Activated CD4-positive, alpha-beta T cell treated with anti-CD3 and anti-CD28 coated beads, Interleukin-2, amount 50 U/mL, for 16 hours (primary cell): ENCODE data around the gene KRTAP10-7.
"Not testable (repeated sequence)": the region's sequence is repeated elsewhere in the genome, so short reads cannot be mapped to it uniquely, and the experiment has no call there.

Experiments
- DNase-seq: peaks from one replicate; pipeline ENCODE4 v3.0.0-alpha.2; 2020

KRTAP10-7 gene

DNA sequence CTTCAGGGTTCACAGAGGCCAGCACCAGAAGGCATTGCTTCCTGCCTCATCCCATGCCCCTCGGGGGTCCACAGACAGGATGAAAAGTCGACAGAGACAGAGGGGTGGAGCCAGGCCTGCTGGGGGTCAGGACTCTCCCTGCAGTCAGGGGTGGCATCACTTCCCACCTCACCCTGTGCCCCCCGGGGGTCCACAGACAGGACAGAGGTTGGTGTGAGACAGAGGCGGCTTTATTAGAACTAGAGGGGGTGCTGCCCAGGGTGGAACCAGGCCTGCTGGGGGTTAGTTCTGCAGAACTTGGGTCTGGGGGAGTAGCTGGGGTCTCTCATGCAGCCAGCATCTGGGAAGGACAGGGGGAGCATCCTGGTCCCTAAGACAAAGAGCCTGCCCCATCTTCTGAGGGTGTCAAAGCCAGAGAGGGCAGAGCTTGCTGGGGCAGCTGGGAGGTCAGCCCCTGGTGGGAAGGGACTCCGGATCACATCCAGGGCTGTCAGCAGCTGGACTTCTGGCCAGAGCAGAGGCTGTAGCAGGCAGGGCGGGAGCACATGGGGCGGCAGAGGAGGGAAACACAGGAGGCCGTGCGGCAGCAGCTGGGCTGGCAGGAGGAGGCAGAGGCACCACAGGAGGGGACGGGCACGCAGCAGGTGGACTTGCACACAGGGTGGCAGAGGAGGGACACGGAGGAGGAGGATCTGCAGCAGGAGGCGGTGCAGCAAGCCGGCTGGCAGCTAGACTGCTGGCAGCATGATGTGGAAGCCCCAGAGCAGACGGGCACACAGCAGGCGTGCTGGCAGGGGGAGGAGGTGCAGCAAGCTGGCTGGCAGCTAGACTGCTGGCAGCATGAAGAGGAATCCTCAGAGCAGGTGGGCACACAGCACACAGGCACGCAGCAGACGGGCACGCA, 9.2 kb upstream of the KRTAP10-7 start:
- not testable (repeated sequence) for DNase-seq

DNA sequence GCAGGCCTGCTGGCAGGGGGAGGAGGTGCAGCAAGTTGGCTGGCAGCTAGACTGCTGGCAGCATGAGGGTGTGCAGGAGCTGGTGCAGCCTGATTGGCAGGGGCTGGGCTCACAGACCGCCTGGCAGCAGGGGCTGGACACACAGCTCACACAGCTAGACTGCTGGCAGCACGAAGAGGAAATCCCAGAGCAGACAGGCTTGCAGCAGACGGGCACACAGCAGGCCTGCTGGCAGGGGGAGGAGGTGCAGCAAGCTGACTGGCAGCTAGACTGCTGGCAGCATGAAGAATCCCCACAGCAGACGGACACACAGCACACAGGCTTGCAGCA, 8.6 kb upstream of the KRTAP10-7 start:
- not testable (repeated sequence) for DNase-seq

DNA sequence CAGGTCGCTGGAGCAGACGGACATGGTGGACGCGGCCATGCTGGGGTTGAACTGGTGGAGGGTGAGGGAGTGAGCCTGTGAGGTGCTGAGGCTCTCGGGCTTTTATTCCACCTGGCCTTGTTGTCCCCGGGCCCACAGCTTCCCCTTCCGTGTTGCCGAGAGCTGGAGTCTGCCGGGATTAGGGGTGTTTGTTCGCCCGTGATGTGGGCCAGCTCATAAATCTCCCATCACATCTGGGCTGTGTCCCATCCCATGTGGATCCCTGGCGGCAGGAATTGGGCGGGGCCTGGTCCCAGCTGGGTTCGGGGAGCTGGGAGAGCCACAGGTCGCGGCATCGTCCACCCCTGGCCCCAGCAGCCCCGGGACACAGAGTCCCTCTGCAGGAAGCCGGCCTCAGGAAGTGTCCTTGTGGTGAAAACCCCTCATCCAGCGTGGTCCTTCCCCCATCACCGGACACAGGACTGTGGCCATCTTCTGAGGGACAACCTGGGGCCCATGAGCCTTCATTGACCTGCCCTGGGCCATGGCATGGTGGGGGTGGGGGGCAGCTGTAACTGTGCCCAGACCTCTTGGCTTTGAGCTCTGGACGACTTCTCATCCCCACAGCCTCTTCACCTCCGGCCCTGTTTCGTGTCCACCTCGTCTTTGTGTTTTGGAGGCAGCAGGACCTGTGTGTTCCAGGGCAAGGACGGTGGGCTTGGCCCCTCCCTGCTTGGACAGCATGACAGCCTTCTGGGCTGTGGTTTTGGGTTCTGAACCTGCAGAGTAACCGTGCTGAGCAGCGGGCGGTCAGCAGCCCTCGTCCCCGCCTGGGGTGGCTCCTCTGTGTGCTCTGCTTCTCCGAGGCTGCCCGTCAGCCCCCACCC, 7.7 kb upstream of the KRTAP10-7 start, which contains the start of gene KRTAP10-6:
TSS of gene KRTAP10-6 (minus strand) at position 60 of the 866 bp plus-strand sequence. CDS start at position 39, 21 bp downstream.
- no peak for DNase-seq

DNA sequence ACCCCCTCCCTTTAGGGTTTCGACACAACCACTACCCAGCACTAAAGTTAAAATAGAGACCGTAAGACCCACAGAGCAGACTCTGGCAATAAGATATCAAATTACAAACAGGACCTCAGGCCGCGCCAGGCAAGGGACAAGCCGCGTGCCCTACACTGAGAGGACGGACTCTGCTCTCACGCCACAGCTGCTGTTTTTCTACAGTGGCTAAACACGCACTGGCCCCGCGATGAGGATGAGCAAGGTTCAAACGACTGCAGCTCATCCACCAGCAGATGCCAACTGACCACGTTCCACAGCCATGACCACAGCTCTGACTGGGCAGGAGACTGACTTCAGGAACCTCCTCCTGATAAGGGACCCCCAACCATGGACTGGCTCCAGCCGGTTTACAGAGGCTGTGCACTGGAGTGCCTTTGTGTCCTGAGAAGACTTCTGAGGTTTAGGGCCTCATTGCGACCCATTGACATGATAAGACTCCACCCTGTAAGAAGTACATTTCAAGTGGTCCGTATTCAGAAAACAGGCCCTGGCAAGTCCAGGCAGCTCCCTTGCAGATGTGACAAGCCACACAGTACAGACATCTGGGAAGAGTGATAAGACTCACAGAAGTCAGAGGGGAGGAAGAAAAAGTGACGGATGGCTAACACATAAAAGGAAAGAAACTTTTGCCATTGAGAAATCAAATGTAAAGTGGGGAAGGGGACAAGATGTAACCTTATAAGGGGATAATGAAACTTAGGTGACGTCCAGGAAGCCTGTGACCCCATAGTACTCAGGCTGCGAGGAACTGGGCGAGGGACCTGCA, 6.6 kb upstream of the KRTAP10-7 start:
- DNase-seq = no peak

DNA sequence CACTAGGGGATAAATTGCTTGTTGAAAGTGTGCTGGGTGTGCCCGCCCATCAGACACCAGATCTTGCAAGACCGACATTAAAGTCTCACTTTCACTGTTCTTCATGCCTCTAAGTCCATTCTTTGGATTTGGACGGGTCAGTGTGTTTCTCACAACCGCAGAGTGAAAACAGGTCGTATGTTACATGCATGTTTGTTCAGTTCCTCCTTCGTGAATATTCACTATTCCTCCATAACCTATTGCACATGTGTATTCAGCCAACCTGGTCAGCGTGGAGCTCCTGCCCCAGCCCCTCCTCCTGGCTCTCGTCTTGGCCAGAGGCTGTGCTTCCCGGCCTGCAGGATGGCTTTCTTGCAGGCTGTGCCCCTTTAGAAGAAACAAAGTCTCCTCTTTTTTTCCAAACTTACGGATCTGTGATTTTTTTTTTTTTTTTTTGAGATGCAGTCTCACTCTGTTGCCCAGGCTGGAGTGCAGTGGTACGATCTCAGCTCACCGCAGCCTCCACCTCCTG, 5.9 kb upstream of the KRTAP10-7 start:
- DNase-seq = no peak

DNA sequence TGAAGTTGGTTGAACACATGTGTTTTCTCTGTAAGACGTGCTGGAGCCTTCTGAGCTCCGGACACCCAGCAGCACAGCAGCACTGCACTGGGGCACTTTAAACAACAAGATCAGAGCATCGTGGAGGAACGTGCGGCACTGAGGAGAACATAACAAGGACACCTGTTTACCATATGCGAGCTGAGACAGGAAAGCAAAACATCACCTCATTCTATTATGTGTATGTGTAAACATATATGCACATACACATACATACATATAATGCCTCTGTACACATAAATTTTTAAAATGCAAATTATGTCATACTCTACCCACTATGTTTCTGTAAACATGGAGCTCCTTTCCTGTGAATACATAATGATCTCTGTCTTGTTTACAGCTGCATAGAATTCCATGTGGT, 4.9 kb upstream of the KRTAP10-7 start:
- no peak for DNase-seq

DNA sequence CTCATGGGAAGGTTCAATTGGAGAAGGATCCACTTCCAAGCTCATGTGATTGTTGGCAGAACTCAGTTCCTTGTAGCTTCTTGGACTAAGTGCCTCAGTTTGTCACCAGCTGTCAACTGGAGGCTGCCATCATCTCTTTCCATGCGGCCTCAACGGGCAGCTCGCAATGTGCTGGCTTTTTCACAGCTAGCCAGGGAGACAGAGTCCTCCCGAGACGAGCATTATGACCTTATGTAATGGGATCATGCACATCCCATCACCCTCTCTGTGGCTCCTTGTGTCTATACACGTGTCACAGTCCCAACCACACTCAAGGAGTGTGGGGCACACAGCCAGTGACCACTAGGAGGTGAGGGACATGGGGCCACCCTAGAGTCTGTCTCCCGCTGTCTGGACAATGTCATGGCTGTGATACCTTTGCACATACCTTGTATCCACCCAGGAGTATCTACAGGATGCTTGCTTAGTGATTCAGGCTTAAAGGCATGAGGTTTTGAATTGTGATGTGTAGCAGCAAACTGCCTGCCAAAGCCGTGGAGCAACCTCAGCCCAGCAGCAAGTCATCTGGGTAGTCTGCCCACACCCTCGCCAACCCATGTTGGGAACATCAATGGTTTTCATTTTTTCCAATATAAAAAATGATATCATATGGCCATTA, 4.2 kb upstream of the KRTAP10-7 start:
- no peak for DNase-seq

DNA sequence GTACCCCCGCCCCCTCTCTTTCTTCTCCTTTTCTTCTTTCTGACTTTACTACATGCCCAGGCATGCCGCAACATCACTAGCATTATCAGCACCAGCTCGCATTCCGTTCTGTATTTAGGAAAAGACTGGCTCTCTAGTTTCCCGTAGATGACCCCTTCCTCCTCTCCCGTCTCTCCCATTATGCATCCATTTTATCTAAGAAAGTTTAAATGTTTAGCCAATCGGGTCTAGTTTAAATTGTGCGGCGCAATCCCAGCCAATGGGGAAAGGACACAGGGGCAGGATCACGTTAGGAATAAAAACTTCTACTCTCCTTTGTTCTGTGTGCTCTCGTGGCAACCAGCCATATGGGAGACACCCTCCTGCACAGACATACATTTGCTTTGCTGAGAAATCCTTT, 2.3 kb upstream of the KRTAP10-7 start:
- no peak for DNase-seq

DNA sequence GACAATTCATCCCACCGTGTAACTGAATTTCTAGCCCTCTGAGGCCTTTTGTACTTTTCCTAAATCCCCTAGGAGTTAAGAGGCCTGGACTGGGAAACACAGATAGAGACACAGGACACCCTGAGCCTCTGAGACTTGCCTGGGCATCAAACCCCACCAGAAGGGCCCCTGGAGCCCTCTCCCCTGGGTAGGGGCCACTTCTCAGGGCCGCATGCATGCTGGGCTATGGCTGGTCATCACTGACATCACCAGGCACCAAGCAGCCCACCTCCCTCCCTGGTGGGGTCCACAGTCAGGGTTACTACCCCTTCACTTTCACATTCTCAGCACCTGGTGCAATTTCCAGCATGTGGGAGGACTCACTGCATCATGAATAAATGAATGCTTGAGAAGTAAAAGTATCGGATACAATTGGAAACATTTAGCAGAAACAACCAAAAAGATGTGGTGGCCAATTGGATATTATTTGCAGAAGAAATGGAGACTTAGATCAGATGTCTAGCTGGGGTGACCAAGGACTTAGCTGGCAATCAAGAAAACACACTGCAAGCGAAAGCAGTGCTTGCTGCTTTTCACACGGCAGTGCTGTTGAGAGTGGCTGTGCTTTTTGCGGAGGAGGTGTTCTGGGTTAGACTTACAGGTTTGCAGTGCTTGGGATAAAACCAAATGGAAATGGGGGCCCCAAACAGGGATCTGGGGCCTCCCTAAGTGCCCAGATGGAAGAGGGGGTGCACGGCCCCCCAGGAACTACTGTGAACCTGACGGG, 950 bp upstream of the KRTAP10-7 start:
- no peak for DNase-seq

DNA sequence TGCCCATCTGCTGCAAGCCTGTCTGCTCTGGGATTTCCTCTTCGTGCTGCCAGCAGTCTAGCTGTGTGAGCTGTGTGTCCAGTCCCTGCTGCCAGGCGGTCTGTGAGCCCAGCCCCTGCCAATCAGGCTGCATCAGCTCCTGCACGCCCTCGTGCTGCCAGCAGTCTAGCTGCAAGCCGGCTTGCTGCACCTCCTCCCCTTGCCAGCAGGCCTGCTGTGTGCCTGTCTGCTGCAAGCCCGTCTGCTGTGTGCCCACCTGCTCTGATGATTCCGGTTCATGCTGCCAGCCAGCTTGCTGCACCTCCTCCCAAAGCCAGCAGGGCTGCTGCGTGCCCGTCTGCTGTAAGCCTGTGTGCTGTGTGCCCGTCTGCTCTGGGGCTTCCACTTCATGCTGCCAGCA, 694 bp downstream of the KRTAP10-7 start:
- DNase-seq = not testable (repeated sequence)

DNA sequence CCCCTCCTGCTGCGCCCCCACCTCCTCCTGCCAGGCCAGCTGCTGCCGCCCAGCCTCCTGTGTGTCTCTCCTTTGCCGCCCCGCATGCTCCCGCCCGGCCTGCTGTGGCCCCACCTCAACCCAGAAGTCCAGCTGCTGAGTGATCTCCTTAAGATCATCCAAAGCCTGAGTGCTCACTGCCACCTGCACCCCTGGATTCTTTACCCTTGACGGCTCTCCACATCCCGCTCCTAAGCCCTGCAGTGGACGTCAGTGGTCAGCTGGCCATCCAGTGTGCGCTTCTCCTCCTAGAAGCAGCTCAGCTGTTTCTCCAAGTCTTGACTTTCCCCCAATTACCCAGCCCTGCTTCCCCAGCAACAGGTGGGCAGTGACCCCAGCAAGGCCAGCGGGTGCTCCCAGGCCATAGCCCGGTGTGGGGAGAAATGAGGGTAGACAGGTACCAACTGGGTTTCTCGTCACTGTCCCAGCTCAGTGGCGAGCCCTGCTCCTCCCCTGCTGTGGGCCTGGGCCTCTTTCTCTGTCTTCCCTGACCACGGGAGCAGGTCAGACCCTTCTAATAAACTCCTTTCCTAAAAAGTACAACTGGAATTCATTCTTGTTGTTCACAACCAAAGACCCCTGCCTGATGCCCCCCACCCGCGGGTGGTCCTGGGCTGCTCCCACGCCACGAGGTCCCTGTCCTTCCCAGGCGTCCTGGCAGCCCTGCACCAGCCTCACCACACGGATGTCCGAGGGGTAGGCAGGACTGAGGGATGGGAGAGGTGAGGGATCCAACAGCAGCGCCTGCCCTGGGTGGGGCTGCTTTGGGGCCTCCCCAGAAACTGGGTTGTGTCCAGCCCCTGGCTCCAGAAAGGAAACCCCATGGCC, 1.4 kb downstream of the KRTAP10-7 start:
- DNase-seq = no peak

DNA sequence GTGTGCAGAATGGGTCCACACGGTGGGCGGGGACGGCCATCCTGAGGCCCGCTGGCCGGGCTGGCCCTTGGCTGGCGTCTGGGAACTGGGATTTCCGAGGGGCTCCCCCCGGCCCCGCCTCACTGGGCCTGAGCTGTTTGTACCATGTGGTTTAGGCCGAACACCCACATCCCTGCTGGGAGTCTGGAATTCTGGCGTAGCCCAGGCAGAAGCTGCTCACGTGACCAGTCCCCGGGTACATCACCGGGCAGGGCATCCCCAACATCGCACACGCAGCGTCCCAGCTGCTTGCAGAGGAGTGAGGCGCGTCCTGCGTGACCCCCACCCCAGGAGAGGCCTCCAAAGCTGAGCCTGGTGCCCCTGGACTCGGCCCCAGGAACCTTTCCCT, 2.1 kb downstream of the KRTAP10-7 start:
- no peak for DNase-seq

DNA sequence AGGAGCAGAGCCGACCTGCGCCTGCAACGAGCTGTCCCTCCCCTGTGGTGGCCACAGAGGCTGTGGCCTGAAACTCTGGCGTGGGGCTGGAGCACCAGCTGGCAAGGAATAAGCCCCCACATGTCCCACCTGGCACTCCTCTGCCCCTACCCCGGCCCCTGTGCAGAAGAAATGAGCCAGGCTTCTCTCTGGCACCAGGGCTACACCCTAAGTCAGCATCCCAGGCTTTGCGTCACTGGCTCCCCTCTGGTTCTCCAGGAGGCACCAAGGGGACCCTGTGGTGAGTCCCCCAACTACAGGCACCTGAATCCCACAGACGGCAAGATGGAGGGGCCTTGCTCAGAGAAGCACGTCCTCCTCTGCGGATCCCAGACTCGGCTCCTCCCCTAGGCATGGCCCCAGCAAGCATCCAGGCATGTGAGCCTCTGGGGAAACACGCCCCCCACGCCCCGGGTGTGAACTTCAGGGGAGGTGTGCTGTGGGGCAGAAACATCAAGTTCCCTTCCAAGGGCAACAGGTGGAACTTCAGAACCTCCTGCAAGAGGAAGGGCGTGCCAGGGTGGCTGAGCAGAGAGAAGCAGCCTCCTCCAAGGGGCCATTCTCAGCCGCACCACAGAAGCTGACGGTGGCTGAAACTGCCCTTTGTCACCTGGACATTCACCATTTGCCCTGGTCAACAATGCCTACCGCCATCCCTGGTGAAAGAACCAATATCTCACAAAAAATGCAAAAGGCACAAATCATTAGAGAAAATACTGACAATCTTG, 2.9 kb downstream of the KRTAP10-7 start:
- DNase-seq = no peak

DNA sequence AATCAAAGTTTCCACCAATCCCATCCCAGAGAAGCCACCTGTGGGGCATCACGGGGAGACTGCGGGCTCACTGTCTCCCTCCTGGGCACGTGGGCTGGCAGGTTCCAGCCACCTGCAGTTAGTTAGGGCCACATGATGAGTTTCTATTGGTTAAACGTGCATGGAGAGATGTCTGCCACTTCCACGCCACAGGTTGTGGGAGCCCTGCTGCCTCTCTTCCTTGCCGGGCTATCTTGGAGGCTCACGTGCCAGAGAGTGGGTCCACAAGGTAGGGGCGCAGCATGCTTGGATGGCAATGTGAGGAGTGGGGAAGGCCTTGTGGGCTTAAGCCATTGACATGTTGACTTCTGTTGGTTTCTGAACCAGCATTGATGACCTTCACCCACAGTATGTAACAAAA, 3.5 kb downstream of the KRTAP10-7 start:
- DNase-seq = no peak

DNA sequence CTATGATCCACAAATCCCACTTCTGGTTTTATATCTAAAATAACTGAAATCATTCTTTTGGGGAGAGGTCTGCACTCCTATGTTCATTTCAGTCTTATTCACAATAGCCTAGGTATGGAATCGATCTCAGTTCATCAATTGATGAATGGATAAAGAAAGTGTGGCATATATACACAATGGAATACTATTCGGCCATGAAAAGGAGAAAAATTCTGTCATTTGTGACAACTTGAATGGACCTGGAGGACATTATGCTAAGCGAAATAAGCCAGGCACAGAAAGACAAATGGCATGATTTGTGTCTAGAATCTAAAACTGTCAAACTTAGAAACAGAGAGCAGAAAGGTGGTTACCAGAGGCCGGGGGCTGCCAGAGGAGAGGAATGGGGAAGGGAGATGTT, 6.1 kb downstream of the KRTAP10-7 start:
- DNase-seq = no peak

DNA sequence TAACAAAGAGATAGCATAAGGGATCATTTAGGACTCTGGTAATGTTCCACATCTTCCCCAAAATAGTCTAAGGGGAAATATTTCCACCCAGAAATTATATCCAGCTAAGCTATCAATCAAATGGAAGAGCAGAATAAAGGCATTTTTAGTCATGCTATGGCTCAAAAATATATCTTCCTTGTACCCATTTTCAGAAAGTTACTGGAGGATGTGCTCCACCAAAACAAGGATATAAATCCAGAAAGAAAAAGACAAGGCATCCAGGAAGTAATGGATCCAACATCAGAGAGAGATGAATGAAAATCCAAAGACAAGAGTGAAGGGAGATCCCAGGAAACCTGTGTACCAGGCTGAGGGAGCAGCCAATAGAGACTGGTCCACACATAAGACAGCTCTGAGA, 8.8 kb downstream of the KRTAP10-7 start:
- DNase-seq = no peak

DNA sequence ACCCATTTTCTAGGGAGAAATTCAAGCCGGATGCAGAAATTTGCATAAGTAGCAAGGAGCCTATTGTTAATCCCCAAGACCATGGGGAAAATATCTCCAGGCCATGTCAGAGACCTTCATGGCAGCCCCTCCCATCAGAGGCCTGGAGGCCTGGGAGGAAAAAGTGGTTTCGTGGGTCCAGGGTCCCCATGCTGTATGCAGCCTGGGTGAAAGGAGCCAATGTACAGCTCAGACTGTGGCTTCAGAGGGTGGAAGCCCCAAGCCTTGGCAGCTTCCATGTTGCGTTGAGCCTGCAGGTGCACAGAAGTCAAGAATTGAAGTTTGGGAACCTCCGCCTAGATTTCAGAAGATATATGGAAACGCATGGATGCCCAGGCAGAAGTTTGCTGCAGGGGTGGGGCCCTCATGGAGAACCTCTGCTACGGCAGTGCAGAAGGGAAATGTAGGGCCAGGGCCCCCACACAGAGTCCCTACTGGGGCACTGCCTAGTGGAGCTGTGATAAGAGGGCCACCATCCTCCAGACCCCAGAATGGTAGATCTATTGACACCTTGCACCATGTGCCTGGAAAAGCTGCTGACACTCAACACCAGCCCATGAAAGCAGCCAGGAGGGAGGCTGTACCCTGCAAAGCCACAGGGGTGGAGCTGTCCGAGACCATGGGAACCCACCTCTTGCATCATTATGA, 9.9 kb downstream of the KRTAP10-7 start:
- not testable (repeated sequence) for DNase-seq

DNA sequence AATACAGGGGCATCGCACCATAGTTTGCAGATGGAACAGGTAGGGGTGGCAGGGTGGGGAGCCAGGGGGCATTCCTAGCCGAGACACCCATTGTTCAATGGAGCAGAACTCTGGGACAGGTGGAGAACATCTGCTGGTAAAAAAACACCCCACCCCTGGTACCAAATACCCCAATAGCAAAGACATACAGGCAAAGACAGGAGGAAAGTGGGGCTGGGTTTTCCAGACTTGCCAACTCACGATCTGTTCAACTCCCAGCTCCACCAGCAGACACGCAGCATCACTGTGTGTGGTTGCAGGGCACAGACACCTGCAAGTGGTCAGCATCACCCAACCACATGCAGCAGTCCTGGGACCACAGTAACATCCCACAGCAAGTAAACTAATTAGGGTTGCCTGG, 11.2 kb downstream of the KRTAP10-7 start:
- DNase-seq = no peak

DNA sequence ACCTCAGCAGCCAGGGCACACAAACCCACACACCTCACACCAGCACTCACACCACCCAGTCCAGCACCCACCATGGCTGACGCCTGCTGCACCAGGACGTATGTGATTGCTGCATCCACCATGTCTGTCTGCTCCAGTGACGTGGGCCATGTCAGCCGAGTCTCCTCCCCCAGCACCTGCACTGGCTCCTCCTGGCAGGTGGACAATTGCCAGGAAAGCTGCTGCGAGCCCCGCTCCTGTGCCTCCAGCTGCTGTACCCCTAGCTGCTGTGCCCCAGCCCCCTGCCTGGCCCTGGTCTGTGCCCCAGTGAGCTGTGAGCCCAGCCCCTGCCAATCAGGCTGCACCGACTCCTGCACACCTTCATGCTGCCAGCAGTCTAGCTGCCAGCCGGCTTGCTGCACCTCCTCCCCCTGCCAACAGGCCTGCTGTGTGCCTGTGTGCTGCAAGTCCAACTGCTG, 11.7 kb downstream of the KRTAP10-7 start, which contains the start of gene KRTAP10-8:
TSS of gene KRTAP10-8 (plus strand) at position 51 of the 458 bp plus-strand sequence. CDS start at position 73, 22 bp downstream.
- DNase-seq = no peak
